GM19468 (cell line): ENCODE results near the gene CHST9.
"Not testable (repeated sequence)": the region's sequence is repeated elsewhere in the genome, so short reads cannot be mapped to it uniquely, and the experiment has no call there.

Experiments used
- ATAC-seq: cut with Tn5 transposase; IDR thresholded peaks from one replicate; pipeline ENCODE4 v1.9.1; 2021; ENCODE audit warnings: mild to moderate bottlenecking, moderate library complexity, moderate number of reproducible peaks; ENCODE audit not compliant: unreplicated experiment; ENCODE audit errors: extremely low read depth

CHST9 gene

DNA sequence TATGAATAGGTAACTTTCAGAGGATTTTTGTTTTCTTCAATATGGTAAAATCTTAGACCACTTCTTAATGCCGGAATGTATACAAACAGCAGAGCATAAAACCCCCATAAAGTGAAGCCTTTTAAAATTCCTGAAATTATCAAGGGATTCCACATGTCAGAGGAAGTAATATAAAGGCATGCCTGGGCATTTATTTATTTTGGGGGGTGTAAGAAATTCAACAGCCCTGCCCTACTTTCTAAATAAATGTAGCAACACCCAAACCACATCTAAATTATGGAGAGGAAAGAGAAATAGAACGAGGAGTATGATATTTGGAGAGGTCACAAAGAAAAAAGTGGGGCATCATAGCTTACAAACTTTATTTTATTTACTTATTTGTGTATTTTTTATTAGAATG lies 9.9 kb downstream of the CHST9 start:
- no peak for ATAC-seq

DNA sequence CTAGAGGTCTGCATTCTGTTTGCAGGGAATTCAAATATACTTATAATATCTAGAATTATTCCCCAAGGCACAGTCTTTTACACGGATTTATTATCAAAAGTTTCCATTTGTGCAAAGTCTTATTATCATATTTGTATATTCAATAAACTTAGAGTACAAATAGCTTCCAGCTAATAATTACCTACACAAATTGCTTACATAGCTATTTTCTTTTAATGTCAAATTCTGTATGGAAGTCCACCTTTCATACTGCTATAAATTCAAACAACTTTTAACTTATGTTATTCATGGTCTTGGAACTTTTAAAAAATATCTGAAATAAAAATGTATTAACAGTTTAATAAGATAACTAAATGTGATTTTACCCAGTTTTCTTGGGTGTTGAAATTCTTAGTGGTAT lies 13.1 kb downstream of the CHST9 start:
- ATAC-seq, result no peak

DNA sequence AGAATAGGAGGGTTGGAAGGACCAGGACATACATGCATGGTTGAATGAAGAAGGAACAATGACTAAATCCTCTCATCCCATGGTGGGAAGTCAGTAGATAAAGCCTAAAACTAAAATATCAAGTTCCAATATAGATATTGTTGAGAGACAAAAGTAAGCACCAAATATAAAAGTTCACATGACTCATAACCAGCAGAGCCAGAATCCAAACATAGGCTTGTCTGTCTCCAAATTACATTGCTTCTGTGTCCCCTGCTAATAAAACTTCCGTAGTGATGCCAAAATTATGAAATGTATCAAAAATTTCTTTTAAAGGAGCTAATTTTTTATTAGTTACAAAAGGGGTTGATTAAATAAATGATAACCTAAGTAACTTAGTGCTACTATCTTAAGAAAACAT lies 19.7 kb downstream of the CHST9 start:
- no peak for ATAC-seq

DNA sequence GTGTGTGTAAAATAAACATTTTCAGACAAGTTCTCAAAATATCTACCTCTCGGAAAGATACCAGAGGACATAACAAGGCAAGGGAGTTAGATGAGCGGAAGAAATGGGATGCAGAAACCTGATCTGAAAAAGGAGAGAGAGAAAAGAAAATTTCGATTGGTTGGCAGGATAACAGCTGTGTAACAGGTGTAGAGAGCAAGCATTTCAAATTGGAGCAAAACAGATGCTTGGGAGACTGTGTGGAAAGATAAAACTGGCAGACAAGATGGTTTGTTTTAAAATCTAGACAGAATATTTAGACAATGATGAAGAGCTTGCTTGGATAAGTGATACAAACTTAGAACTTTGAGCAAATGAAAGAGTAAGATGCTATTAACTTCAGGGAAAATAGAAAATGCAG lies 20.2 kb downstream of the CHST9 start:
- ATAC-seq, result no peak

DNA sequence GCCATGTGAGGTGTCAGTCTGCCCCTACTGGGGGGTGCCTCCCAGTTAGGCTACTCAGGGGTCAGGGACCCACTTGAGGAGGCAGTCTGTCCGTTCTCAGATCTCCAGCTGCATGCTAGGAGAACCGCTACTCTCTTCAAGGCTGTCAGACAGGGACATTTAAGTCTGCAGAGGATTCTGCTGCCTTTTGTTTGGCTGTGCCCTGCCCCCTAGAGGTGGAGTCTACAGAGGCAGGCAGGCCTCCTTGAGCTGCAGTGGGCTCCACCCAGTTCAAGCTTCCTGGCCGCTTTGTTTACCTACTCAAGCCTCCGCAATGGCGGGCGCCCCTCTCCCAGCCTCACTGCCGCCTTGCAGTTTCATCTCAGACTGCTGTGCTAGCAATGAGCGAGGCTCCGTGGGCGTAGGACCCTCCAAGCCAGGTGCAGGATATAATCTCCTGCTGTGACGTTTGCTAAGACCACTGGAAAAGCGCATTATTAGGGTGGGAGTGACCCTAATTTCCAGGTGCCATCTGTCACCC lies 21.9 kb downstream of the CHST9 start:
- not testable (repeated sequence) for ATAC-seq

DNA sequence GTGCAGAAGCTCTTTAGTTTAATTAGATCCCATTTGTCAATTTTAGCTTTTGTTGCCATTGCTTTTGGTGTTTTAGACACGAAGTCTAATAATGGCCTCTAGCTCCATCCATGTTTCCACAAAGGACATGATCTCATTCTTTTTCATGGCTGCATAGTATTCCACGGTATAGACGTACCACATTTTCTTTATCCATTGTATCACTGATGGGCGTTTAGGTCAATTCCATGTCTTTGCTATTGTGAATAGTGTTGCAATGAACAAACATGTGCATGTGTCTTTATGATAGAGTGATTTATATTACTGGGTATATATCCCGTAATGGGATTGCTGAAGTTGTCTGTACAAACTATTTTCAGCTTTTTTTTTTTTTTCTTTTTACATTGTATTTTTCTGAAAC lies 35.9 kb downstream of the CHST9 start:
- not testable (repeated sequence) for ATAC-seq

DNA sequence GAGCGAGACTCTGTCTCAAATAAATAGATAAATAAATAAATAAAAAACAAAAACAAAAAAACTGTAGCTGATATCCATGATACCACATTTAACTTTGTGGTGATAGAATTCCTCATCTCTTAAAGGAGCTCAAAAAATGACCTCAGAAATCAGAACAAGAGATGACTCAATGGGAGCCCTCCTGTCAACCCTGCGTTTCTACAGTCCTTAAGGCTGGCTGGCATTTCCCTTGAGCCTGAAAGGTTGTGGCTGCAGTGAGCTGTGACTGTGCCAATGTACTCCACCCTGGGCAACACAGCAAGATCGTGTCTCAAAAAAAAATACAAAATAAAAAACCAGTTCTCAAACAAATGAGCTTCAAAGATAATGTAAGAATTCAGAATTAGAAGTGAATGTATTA lies 40.4 kb downstream of the CHST9 start:
- no peak for ATAC-seq

DNA sequence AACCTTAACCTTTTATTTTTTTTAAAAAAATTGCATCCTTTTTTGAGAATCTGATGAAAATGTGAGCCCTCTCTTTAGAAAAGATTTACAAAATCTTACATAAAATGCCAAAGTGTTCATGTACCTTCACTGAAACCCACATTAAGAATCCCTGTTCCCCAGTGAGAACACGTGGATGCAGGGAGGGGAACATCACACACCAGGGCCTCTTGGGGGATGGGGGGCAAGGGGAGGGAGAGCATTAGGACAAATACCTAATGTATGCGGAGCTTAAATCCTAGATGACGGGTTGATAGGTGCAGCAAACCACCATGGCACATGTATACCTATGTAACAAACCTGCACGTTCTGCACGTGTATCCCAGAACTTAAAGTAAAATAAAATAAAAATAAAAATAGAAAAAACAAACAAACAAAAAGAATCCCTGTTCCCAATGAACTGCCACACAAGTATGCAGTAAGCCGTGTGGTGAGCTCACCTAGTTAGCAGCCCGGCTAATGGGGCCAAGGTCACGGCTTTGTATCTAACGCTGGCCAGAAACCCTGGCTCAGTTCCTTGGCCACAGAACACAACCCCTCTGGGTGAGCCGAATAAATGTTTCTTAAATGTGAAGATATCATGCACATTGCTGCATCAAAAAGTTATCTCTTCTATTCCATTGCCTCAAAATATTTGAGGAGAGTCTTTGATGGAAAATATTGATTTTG lies 41.4 kb downstream of the CHST9 start:
- no peak for ATAC-seq

DNA sequence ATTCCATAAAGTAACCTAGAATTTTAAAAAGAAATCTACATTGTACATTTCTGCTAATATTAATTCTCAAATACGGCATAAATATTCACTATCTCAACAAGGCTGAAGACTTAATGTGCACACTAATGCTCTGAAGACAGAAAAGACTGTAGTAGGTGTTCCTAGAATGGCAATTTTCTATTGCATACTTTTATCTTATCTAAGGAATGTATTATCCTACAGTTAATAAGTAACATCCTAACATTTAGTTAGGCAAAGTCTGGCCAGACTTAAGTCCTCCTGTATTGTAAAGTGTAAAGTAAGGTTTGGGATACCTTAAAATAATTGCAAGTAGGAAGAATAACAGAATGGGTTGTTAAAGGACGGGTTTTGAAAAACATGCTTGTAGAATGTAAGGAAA lies 42.2 kb downstream of the CHST9 start:
- no peak for ATAC-seq

DNA sequence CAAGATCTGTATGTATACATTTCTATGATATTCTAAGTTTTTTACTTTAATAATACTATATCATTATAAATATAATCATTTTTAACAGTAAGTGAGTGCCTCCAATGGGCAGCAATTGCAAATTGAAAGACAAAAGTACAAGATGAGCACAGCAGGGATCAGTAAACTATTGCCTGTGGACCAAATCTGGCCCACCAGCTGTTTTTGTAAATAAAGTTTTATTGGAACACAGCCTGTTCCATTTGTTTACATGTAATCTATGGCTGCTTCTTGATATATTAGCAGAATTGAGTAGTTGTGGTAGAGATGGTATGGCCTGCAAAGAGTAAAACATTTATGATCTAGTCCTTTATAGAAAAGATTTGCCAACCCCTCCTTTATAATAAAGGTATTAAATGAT lies 43.2 kb downstream of the CHST9 start:
- ATAC-seq, result no peak

DNA sequence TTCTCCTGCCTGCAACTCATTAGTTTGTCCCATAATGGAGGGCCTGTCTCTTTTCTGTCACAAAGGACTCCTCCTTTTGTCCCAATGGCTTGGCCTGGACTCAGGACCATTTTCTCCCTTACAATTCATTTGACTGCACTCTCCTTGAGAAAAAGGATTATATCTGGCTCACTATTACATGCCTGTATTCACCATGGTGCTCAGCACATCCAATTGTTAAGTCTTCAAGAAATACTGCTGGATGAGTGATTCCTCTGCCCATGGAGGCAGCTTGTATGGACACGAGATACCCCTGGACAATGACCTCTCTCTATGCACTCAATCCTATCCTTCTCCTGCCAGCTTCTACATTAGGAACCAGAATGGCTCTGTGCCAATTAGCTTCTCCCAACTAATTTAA lies 47.0 kb downstream of the CHST9 start:
- ATAC-seq, result no peak

DNA sequence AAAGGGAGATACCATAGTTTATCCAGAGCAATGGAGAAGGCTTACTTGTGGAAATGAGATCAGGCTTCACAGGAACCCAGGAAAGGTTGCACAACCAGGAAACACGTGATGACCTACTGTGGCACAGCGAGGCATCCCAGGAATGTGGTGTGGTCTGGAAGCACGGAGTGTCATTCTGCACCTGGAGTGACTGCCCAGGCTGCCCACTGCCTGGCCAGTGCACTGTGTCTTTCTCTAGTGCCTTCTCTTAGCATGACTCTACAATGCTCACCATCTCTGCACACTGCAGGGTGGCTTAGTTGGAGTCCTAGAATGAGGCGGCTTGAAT lies 48.9 kb downstream of the CHST9 start:
- ATAC-seq, result no peak

DNA sequence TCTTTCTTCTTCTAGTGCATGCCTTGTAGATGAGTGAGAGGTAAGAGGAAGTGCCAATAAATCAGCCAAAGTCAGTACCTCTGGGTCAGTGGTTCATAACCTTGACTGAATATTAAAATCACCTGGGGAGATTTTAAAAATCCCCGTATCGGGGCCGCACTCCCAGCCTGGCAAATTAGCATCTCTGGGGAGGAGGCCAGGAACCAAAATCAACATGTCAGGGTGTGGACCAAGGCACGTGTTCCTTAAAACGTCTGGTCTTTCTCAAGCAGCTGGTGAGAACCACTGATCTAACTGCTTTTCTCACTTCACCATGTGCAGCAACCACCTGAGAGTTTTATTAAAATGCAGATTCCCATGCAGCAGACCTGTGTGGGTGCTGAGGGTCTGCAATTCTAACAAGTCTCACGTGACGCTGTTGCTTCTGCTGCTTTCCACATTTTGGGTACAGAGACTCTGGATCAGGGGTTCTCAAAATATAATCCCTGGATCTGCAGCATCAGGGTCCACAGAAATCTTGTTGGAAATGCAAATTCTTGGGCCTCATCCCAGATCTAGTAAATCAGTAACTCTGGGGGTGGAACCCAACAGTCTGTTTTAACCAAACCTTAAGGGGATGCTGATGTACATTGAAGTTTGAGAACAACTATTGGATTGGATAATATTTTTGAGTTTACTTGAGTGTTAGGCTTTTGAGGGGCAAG lies 49.5 kb downstream of the CHST9 start:
- ATAC-seq, result no peak

DNA sequence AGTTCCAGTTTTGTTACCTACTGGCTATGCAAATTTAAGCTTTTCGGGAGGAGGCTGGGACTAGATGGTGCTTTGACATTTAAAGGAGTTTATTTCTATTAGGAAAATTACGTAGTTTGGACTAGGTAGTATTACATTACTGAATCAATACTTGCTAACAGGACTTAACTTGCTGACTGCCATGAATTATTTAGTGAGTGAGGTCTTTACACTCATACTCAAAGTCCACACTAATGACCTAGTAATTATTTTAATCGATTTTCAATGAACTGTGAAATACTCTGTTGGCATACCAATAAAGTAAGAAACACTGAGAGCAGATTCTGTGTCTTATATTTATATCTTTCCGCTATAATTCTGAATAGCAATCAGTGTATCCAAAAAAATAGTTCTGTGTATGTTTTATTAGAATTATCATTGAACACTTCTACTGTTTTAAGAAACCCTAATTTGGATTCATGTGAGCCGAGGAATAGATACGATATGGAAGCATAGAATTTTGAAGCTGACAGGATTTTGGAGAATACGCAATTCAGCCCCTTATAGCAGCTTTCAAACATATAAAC lies 55.0 kb downstream of the CHST9 start:
- ATAC-seq, result no peak

DNA sequence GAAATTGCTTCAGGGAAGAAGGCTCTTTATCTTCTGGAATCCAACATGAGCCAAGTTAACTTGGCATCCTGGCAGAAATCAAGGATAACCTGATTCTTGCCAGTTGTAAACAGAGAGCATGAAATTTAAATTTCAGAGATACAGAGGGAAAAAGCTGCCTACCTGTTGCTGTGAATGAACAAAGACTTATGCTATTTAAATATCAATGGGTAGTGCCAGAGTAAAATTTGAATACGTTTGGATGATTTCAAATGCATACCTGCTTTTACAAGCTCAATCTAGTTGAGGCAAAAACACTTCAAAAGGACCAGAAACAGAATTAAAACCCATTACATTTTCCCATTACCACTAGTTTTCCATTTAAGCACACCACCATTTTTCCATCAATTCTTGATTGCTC lies 60.9 kb downstream of the CHST9 start:
- ATAC-seq, result no peak

DNA sequence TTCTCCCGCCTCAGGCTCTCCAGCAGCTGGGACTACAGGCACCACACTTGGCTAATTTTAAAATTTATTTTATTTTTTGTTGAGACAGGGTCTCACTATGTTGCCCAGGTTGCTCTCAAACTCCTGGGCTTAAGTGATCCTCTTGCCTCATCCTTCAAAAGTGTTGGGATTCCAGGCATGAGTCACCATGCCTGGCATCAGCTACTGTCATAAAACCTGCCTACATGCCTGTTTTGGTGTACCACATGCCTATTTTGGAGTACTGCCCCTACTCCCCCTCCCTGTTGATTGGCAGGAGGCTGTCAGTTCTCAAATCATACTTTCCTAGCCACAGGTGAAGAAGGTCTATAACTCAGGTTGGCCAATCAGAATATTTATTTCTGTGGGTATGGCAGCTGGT lies 64.0 kb downstream of the CHST9 start:
- no peak for ATAC-seq

DNA sequence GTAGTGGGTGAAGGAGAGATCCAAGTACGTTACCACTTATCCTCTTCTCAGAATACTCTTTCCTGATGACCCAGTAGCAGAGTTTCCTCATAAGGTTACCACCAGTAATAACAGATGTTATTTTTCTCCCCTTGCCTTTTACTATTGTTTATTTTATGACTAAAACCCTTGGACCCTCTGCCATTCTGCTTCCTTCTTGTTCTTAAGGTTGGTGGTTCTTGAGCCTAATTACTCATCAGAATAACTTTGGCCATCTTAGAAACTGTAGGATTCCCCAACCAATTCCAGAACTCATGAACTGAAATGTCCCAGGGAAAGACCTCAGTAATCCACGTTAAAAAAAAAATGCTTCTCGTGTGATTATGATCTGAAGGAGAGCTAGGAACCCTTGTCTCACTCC lies 64.9 kb downstream of the CHST9 start:
- ATAC-seq, result no peak

DNA sequence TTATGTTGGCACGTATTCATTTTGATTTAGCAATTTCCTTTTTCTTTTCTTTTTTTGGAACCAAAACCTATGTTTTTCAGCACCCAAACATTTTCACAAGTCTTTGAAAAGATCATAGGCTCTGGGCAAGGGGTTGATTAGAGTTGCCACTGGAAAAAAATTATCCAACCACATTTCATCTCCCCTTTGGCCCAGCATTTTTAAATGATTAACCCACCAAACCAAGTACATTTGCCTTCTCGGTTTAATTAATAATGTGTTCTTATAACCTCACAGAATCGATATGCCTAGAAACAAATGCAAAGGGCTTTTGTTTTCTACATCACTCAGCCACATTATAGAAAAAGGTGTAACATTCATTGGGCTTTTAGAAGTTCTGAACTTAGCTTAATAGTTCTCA lies 66.1 kb downstream of the CHST9 start:
- no peak for ATAC-seq

DNA sequence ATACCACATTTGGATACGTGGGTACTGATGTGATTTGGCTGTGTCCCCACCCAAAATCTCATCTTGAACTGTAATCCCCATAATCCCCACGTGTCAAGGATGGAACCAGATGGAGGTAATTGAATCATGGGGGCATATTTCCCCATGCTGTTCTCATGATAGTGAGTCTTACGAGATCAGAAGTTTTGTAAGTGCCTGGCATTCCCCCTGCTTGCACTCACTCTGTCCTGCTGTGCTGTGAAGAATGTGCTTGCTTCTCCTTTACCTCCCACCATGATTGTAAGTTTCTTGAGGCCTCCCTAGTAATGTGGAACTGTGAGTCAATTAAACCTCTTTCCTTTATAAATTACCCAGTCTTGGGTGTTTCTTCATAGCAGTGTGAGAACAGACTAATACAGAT lies 70.3 kb downstream of the CHST9 start:
- no peak for ATAC-seq

DNA sequence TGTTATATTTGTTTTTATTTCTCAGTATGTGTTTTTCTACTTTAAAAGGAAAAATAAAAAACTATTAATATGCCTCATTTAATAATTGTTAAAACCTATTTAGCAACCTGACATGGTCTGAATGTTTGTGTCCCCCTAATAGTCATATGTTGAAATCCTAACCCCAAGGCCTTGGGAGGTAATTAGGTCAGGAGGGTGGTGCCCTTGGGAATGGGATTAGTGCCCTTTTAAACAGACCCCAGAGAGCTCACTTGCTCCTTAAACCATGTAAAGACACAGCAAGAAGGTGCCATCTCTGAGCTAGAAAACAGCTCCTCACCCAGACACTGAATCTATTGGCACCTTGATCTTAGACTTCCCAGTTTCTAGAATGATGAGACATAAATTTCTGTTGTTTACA lies 71.8 kb downstream of the CHST9 start:
- ATAC-seq, result no peak

DNA sequence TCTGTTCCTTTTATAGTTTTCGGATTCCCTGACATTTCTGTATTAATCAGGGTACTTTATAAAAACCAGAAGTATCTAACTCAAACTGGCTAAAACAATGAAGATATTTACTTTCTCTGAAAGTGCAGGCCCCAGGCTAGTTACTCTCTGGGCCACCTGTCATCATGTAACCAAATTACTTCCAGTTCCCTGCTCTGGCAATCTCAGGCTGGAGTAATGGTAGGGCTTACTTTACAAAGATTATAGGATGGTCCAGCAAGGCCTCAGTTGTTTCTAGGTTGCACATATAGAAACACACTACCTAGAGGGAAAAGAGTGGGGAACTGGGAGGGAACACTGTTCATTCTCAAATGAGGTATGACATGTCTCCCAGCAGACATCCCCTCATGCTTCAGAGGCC lies 74.8 kb downstream of the CHST9 start:
- no peak for ATAC-seq

DNA sequence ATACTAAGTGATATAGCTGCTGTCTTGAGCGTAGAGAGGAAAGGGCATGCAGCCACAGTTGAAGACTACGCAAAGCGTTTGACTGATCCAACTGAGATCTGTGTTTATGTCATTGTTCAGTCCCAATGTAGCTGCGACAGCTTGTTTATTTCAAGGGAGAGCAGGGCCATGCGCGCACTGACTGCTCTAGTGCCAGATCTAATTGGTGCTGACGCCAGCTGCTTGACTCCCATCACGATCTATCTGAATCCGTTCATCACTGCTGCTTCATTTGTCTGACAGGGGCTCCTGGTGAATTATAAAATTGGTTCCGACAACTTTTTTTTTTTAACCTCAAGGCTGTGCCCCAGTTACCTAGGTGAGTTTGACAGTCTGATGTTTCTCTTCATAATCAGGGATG lies 75.7 kb downstream of the CHST9 start:
- no peak for ATAC-seq
